ENCODE results near the gene CTXN2. TPM values are rescaled to one million over a fixed set of nuclear protein-coding genes. Genes with fewer than 3 reads are reported as not detected.

Gene CTXN2
- polyA plus RNA-seq, 1 of the 3 experiments (the other 2 are of a cell fraction): 0.02 TPM

GRCh38 chr15:48202068-48202467, 10.6 kb downstream of the CTXN2 start:
- ChIA-PET POLR2A (no interaction called here), CTCF (interaction anchor here (1.1 to 2.8 kb wide), 2 partner anchors 9 to 19 kb away, joined by 3 to 11 read pairs; no protein-coding TSS in a partner anchor)
- Histone ChIP-seq H3F3A (replicated peaks; ENCODE audit: insufficient read depth) (no peaks in the 10 kb centered on the region), H3K4me3 (ENCODE audit: low read depth in 2 of 2, low read length in 1 of 2) (no peak overlapping the region), H3K36me3 (replicated peaks in 1 of 2; ENCODE audit: control insufficient read depth in 1 of 2, insufficient read depth in 2 of 2, low read length in 1 of 2) (no peaks in the 10 kb centered on the region), H3K27ac (ENCODE audit: low read depth in 2 of 2, low read length in 1 of 2) (no peak overlapping the region), H3K4me2 (no peak overlapping the region), H3K79me2 (ENCODE audit: insufficient read depth) (no peaks in the 10 kb centered on the region), H4K20me1 (ENCODE audit: insufficient read depth) (no peaks in the 10 kb centered on the region), H3K4me1 (ENCODE audit: control insufficient read depth in 1 of 2, insufficient read depth in 2 of 2, low read depth in 1 of 2, low read length in 1 of 2) (no peaks in the 10 kb centered on the region), H3K9me3 (no peaks in the 10 kb centered on the region), H3K9ac (no peak overlapping the region), H2AFZ (ENCODE audit: low read depth) (no peak overlapping the region), H3K9me2 (no peaks in the 10 kb centered on the region), H3K27me3 (ENCODE audit: insufficient read depth) (no peaks in the 10 kb centered on the region)
- 27% methylated on average over 1 of the region's 1 CpG for WGBS (ENCODE audit: low lambda C conversion rate)
- no peak for TF ChIP-seq TAF1 (IDR thresholded peaks at IDR 0.05; ENCODE audit: borderline replicate concordance, low read depth, low read length)
- no peak for DNase-seq

GRCh38 chr15:48205981-48206380, 14.5 kb downstream of the CTXN2 start, which contains the start of gene SLC12A1:
SLC12A1 (plus strand) TSS chr15:48206302; CDS start chr15:48207720, 1,418 bp downstream.
- TF ChIP-seq EP300 (IDR thresholded peaks at IDR 0.05; ENCODE audit: borderline replicate concordance in 1 of 2, low read depth in 1 of 2, low read length in 1 of 2) (no peak), RCOR1 (IDR thresholded peaks at IDR 0.05; ENCODE audit: low read length) (no peak), SIN3A (IDR thresholded peaks at IDR 0.05; ENCODE audit: borderline replicate concordance, low read depth, low read length) (no peak), RXRA (IDR thresholded peaks at IDR 0.05; ENCODE audit: borderline replicate concordance, low read depth) (no peak), CHD2 (IDR thresholded peaks at IDR 0.05; ENCODE audit: low read length, partially characterized antibody) (no peak), USF2 (IDR thresholded peaks at IDR 0.05; ENCODE audit: borderline replicate concordance, low read depth, low read length) (no peak), YY1 (IDR thresholded peaks at IDR 0.05; ENCODE audit: low read depth) (no peak), PBX3 (IDR thresholded peaks at IDR 0.05) (no peak), CTCF (IDR thresholded peaks at IDR 0.05) (no peak), NFIC (IDR thresholded peaks at IDR 0.05; ENCODE audit: borderline replicate concordance) (no peak), MEF2A (IDR thresholded peaks at IDR 0.05; ENCODE audit: borderline replicate concordance, low read depth) (no peak), SMC3 (IDR thresholded peaks at IDR 0.05; ENCODE audit: low read depth, low read length) (no peak), FOXJ3 (CRISPR knock-in tag; IDR thresholded peaks at IDR 0.05) (no peak)
- TF ChIP-seq, protein P1, sequence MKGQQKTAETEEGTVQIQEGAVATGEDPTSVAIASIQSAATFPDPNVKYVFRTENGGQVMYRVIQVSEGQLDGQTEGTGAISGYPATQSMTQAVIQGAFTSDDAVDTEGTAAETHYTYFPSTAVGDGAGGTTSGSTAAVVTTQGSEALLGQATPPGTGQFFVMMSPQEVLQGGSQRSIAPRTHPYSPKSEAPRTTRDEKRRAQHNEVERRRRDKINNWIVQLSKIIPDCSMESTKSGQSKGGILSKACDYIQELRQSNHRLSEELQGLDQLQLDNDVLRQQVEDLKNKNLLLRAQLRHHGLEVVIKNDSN (IDR thresholded peaks at IDR 0.05; ENCODE audit: borderline replicate concordance, low read depth): no peak
- Histone ChIP-seq H2AFZ (ENCODE audit: low read depth) (no peak within 1 kb of the TSS), H3K9ac (no peak within 1 kb of the TSS), H4K20me1 (ENCODE audit: insufficient read depth) (no peaks in the 10 kb centered on the region), H3K4me2 (no peak within 1 kb of the TSS), H3K9me2 (no peaks in the 10 kb centered on the region), H3K4me3 (ENCODE audit: low read depth in 2 of 2, low read length in 1 of 2) (no peak within 1 kb of the TSS), H3K79me2 (ENCODE audit: insufficient read depth) (no peaks in the 10 kb centered on the region), H3F3A (replicated peaks; ENCODE audit: insufficient read depth) (no peaks in the 10 kb centered on the region), H3K4me1 (ENCODE audit: control insufficient read depth in 1 of 2, insufficient read depth in 2 of 2, low read depth in 1 of 2, low read length in 1 of 2) (no peaks in the 10 kb centered on the region), H3K9me3 (no peaks in the 10 kb centered on the region), H3K27me3 (ENCODE audit: insufficient read depth) (no peaks in the 10 kb centered on the region), H3K27ac (ENCODE audit: low read depth in 2 of 2, low read length in 1 of 2) (no peak within 1 kb of the TSS), H3K36me3 (replicated peaks in 1 of 2; ENCODE audit: control insufficient read depth in 1 of 2, insufficient read depth in 2 of 2, low read length in 1 of 2) (no peaks in the 10 kb centered on the region)
- ChIA-PET POLR2A (no interaction called here), CTCF (no interaction called here)
- no peak for DNase-seq
- 93% methylated on average over 1 of the region's 1 CpG for WGBS (ENCODE audit: low lambda C conversion rate)

All from SK-N-SH (cell line).